MM.1S (cell line): Measurements from ENCODE around the gene GNPTAB.

Source experiments
- DNase-seq: peaks from one replicate; pipeline ENCODE4 v3.0.0-alpha.2; 2015
- H2AFZ ChIP-seq: fragments of 300-600 bp; sonication (generic); 2 replicates; pipeline ENCODE4 v1.6.0; 2016; ENCODE audit warnings: antibody characterized with exemption, low read length
- H3F3A ChIP-seq: fragments of 300-600 bp; sonication (generic); 2 replicates; pipeline ENCODE4 v1.6.1; 2016; ENCODE audit warnings: mild to moderate bottlenecking, antibody characterized with exemption, low read length, moderate library complexity, mixed read lengths; ENCODE audit not compliant: insufficient read depth
- H3K27ac ChIP-seq: fragments of 300-600 bp; sonication (generic); 2 replicates; pipeline ENCODE4 v1.5.1; 2016; ENCODE audit warnings: mild to moderate bottlenecking, low read length
- H3K27me3 ChIP-seq: fragments of 300-600 bp; sonication (generic); replicated peaks from 2 replicates; pipeline ENCODE4 v1.6.0; 2016; ENCODE audit warnings: low read length; ENCODE audit not compliant: insufficient read depth
- H3K36me3 ChIP-seq: fragments of 300-600 bp; sonication (generic); replicated peaks from 2 replicates; pipeline ENCODE4 v1.6.1; 2016; ENCODE audit warnings: mild to moderate bottlenecking, low read length, mixed read lengths; ENCODE audit not compliant: insufficient read depth
- H3K4me1 ChIP-seq: fragments of 300-600 bp; sonication (generic); 2 replicates; pipeline ENCODE4 v1.6.1; 2016; ENCODE audit warnings: low read length, mixed read lengths
- H3K4me2 ChIP-seq: fragments of 300-600 bp; sonication (generic); 2 replicates; pipeline ENCODE4 v1.6.0; 2016; ENCODE audit warnings: low read depth, low read length
- H3K4me3 ChIP-seq: fragments of 300-600 bp; sonication (generic); 2 replicates; pipeline ENCODE4 v1.5.1; 2016; ENCODE audit warnings: low read length, mixed read lengths
- H3K79me2 ChIP-seq: fragments of 300-600 bp; sonication (generic); 2 replicates; pipeline ENCODE4 v1.6.1; 2016; ENCODE audit warnings: mixed run types, low read length, mixed read lengths
- H3K9ac ChIP-seq: fragments of 300-600 bp; sonication (generic); 2 replicates; pipeline ENCODE4 v1.6.1; 2016; ENCODE audit warnings: low read length, mixed read lengths
- H3K9me2 ChIP-seq: fragments of 300-600 bp; sonication (generic); replicated peaks from 2 replicates; pipeline ENCODE4 v1.6.1; 2016; ENCODE audit warnings: mild to moderate bottlenecking, low read length, mixed read lengths; ENCODE audit not compliant: insufficient read depth
- H3K9me3 ChIP-seq: fragments of 300-600 bp; sonication (generic); replicated peaks from 2 replicates; pipeline ENCODE4 v1.6.1; 2016; ENCODE audit warnings: mild to moderate bottlenecking, low read length, mixed read lengths; ENCODE audit not compliant: insufficient read depth
- H4K20me1 ChIP-seq: fragments of 300-600 bp; sonication (generic); 2 replicates; pipeline ENCODE4 v1.6.1; 2016; ENCODE audit warnings: mild to moderate bottlenecking, low read length, moderate library complexity, mixed read lengths; ENCODE audit not compliant: insufficient read depth
- EZH2 ChIP-seq: fragments of 300-600 bp; sonication (generic); optimal IDR thresholded peaks from 2 replicates; pipeline ENCODE3; 2017; ENCODE audit warnings: low read depth, mild to moderate bottlenecking, antibody characterized with exemption, low read length, mixed read lengths
- EZH2phosphoT487 ChIP-seq: fragments of 300-600 bp; sonication (generic); IDR thresholded peaks from 2 replicates; pipeline ENCODE4 v1.6.1; 2018; ENCODE audit warnings: antibody characterized with exemption, low read length
- TF ChIP-seq, protein P1 (sequence below): fragments of 300-600 bp; sonication (generic); IDR thresholded peaks from 2 replicates; pipeline ENCODE4 v1.5.1; 2016; ENCODE audit warnings: antibody characterized with exemption, low read length, mixed read lengths

Gene GNPTAB

DNA sequence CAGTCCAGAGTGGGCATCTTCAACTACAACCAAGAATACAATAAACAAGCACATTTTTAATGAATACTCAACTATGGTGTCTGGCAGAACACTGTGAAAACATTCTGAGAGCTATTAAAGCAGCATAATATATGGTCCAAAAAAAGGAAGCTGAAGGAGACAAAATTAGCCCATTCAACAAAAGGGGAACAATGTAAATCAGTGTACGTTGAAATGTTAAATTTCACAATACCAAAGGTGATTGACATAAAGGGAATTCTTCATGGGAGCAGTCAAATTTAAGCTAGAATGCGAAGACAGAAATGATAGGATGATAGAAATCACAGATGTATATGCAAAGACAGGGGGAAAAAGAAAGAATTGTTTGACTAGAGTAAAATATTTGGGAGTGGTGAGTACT is 50.2 kb downstream of the GNPTAB start:
- Histone ChIP-seq H3K27ac (no peak overlapping the region), H3K79me2 (0 out of 2 replicates have a peak, but pooled peaks cover 3% of the 10 kb centered on the region), H3F3A (peaks cover 9% of the 10 kb centered on the region; the same call in 1 of the 2 replicates), H3K9ac (no peak overlapping the region), H3K9me2 (no peaks in the 10 kb centered on the region), H2AFZ (no peak overlapping the region), H3K27me3 (no peaks in the 10 kb centered on the region), H3K4me2 (no peak overlapping the region), H3K36me3 (no peaks in the 10 kb centered on the region; the same call in 1 of the 2 replicates), H3K4me1 (peaks cover 22% of the 10 kb centered on the region), H3K4me3 (no peak overlapping the region), H4K20me1 (no peaks in the 10 kb centered on the region), H3K9me3 (no peaks in the 10 kb centered on the region)
- no peak for TF ChIP-seq EZH2phosphoT487
- TF ChIP-seq, protein P1, sequence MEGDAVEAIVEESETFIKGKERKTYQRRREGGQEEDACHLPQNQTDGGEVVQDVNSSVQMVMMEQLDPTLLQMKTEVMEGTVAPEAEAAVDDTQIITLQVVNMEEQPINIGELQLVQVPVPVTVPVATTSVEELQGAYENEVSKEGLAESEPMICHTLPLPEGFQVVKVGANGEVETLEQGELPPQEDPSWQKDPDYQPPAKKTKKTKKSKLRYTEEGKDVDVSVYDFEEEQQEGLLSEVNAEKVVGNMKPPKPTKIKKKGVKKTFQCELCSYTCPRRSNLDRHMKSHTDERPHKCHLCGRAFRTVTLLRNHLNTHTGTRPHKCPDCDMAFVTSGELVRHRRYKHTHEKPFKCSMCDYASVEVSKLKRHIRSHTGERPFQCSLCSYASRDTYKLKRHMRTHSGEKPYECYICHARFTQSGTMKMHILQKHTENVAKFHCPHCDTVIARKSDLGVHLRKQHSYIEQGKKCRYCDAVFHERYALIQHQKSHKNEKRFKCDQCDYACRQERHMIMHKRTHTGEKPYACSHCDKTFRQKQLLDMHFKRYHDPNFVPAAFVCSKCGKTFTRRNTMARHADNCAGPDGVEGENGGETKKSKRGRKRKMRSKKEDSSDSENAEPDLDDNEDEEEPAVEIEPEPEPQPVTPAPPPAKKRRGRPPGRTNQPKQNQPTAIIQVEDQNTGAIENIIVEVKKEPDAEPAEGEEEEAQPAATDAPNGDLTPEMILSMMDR, result no peak
- no peak for TF ChIP-seq EZH2
- no peak for DNase-seq

DNA sequence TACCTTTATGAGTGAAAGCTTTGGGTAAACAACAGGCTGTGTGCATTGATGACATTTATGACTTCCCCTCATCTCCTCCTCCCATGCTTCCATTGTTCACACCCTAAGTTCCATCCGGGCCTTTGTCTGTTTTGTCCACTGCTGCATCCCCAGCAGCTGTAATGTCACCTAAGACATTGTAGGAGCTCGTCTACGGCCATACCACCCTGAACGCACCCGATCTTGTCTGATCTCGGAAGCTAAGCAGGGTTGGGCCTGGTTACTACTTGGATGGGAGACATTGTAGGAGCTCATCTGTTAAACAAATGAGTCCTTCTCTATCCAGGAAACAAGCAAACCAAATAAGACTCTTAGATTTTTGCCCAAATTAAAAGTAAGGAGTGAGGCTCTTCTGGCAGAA is 51.1 kb downstream of the GNPTAB start:
- Histone ChIP-seq H3K4me1 (peaks cover 22% of the 10 kb centered on the region), H3K9me2 (no peaks in the 10 kb centered on the region), H3K79me2 (0 out of 2 replicates have a peak, but pooled peaks cover 3% of the 10 kb centered on the region), H3K9me3 (no peaks in the 10 kb centered on the region), H2AFZ (no peak overlapping the region), H3F3A (peaks cover 9% of the 10 kb centered on the region; the same call in 1 of the 2 replicates), H3K27me3 (no peaks in the 10 kb centered on the region), H3K9ac (no peak overlapping the region), H3K36me3 (no peaks in the 10 kb centered on the region; the same call in 1 of the 2 replicates), H4K20me1 (no peaks in the 10 kb centered on the region), H3K4me2 (no peak overlapping the region), H3K4me3 (no peak overlapping the region), H3K27ac (no peak overlapping the region)
- TF ChIP-seq EZH2phosphoT487 (no peak), EZH2 (no peak)
- TF ChIP-seq, protein P1, result no peak
- DNase-seq, result no peak

DNA sequence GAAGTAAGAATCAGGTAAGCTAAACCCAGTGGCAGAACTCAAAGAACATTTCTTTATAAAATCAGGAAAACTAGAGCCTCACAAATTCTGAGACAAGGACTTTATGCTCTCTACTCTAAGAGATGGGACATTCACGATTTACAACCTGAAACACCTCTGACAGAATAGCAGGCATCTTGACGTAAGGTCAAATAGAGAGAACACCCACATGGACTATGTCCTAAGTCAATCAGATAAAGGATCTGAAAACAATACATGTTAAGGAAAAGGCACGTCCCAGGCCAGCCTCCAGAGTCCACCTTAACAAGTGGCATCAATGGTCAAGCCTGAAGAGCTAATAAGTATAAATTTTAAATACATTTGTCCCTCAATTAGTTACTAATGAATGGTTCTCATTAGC is 51.6 kb downstream of the GNPTAB start:
- no peaks in the 10 kb centered on the region for H3K9me2 ChIP-seq
- peaks cover 10% of the 10 kb centered on the region; the same call in 1 of the 2 replicates for H3F3A ChIP-seq
- H4K20me1 ChIP-seq, result no peaks in the 10 kb centered on the region
- no peak overlapping the region for H3K4me3 ChIP-seq
- H3K36me3 ChIP-seq, result no peaks in the 10 kb centered on the region; the same call in 1 of the 2 replicates
- DNase-seq, result no peak
- H3K9ac ChIP-seq, result no peak overlapping the region
- H2AFZ ChIP-seq, result no peak overlapping the region
- H3K4me2 ChIP-seq, result no peak overlapping the region
- no peaks in the 10 kb centered on the region for H3K27me3 ChIP-seq
- H3K9me3 ChIP-seq, result no peaks in the 10 kb centered on the region
- TF ChIP-seq, protein P1, result no peak
- TF ChIP-seq EZH2, result no peak
- TF ChIP-seq EZH2phosphoT487, result no peak
- 0 out of 2 replicates have a peak, but pooled peaks cover 3% of the 10 kb centered on the region for H3K79me2 ChIP-seq
- peaks cover 23% of the 10 kb centered on the region for H3K4me1 ChIP-seq
- no peak overlapping the region for H3K27ac ChIP-seq
